ENCODE results near the gene NOL6. TPM values are rescaled to one million over a fixed set of nuclear protein-coding genes. Genes with fewer than 3 reads are reported as not detected.

NOL6 gene
- total RNA-seq, 1 experiment from 2014 or later: 48.5 TPM

GRCh38 chr9:33463151-33463550, 10.6 kb downstream of the NOL6 start:
- ATAC-seq: no peak
- POLR2A ChIA-PET: no interaction called here

DNA sequence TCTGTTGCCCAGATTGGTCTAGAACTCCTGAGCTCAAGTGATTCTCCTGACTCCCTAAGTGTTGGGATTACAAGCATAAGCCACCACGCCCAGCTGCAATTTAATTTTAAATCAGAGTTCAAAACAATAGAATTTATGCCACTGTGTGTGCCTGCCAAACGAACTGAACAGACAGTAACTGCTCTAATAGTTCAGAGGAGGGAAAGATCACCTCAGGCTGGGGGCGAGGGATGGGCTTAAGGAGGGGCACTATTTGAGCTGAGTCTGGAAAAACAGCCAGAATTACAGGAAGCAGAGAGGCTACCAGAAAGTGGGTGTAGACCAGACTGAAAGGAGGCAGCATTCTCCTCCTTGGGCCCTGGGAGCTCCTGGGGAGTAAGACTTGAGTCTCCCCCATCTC, 12.2 kb downstream of the NOL6 start:
- no peak for DNase-seq (ENCODE audit: low spot score)
- ChIA-PET POLR2A (no interaction called here), CTCF (interaction anchor here (1.0 to 2.1 kb wide), 2 partner anchors 9 to 46 kb away, joined by 3 to 9 read pairs; no protein-coding TSS in a partner anchor)
- H3K27ac Mint-ChIP-seq: no peak overlapping the region
- H3K36me3 Mint-ChIP-seq: peaks cover 46% of the 10 kb centered on the region
- no peaks in the 10 kb centered on the region for H3K27me3 Mint-ChIP-seq (ENCODE audit: low read depth)
- TF ChIP-seq NR2C2 (CRISPR knock-in tag; IDR thresholded peaks at IDR 0.05): no peak
- TF ChIP-seq, protein P1, sequence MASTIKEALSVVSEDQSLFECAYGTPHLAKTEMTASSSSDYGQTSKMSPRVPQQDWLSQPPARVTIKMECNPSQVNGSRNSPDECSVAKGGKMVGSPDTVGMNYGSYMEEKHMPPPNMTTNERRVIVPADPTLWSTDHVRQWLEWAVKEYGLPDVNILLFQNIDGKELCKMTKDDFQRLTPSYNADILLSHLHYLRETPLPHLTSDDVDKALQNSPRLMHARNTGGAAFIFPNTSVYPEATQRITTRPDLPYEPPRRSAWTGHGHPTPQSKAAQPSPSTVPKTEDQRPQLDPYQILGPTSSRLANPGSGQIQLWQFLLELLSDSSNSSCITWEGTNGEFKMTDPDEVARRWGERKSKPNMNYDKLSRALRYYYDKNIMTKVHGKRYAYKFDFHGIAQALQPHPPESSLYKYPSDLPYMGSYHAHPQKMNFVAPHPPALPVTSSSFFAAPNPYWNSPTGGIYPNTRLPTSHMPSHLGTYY (CRISPR knock-in tag; IDR thresholded peaks at IDR 0.05): no peak
- no peak for TF ChIP-seq MYBL2 (CRISPR knock-in tag; IDR thresholded peaks at IDR 0.05)
- no peak for TF ChIP-seq ATF1 (CRISPR knock-in tag; IDR thresholded peaks at IDR 0.05)
- no peak for TF ChIP-seq PREB (CRISPR knock-in tag; IDR thresholded peaks at IDR 0.05; ENCODE audit: borderline replicate concordance)
- no peak for TF ChIP-seq GRHL2 (CRISPR knock-in tag; IDR thresholded peaks at IDR 0.05; ENCODE audit: insufficient replicate concordance, severe bottlenecking)
- TF ChIP-seq EMX1 (CRISPR knock-in tag; IDR thresholded peaks at IDR 0.05): no peak
- TF ChIP-seq, protein P2, sequence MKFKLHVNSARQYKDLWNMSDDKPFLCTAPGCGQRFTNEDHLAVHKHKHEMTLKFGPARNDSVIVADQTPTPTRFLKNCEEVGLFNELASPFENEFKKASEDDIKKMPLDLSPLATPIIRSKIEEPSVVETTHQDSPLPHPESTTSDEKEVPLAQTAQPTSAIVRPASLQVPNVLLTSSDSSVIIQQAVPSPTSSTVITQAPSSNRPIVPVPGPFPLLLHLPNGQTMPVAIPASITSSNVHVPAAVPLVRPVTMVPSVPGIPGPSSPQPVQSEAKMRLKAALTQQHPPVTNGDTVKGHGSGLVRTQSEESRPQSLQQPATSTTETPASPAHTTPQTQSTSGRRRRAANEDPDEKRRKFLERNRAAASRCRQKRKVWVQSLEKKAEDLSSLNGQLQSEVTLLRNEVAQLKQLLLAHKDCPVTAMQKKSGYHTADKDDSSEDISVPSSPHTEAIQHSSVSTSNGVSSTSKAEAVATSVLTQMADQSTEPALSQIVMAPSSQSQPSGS (CRISPR knock-in tag; IDR thresholded peaks at IDR 0.05; ENCODE audit: borderline replicate concordance, low read depth): no peak
- TF ChIP-seq, protein P3, sequence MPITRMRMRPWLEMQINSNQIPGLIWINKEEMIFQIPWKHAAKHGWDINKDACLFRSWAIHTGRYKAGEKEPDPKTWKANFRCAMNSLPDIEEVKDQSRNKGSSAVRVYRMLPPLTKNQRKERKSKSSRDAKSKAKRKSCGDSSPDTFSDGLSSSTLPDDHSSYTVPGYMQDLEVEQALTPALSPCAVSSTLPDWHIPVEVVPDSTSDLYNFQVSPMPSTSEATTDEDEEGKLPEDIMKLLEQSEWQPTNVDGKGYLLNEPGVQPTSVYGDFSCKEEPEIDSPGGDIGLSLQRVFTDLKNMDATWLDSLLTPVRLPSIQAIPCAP (CRISPR knock-in tag; IDR thresholded peaks at IDR 0.05): no peak
- TF ChIP-seq SMAD4 (CRISPR knock-in tag; IDR thresholded peaks at IDR 0.05): no peak
- TF ChIP-seq ATF6 (CRISPR knock-in tag; IDR thresholded peaks at IDR 0.05): no peak
- TF ChIP-seq CREB1 (CRISPR knock-in tag; IDR thresholded peaks at IDR 0.05): no peak
- TF ChIP-seq USF1 (CRISPR knock-in tag; IDR thresholded peaks at IDR 0.05): no peak
- TF ChIP-seq ZNF121 (CRISPR knock-in tag; IDR thresholded peaks at IDR 0.05): no peak
- no peak for TF ChIP-seq MXD4 (CRISPR knock-in tag; IDR thresholded peaks at IDR 0.05; ENCODE audit: borderline replicate concordance)
- TF ChIP-seq, protein P4, sequence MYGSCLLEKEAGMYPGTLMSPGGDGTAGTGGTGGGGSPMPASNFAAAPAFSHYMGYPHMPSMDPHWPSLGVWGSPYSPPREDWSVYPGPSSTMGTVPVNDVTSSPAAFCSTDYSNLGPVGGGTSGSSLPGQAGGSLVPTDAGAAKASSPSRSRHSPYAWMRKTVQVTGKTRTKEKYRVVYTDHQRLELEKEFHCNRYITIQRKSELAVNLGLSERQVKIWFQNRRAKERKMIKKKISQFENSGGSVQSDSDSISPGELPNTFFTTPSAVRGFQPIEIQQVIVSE (CRISPR knock-in tag; IDR thresholded peaks at IDR 0.05; ENCODE audit: borderline replicate concordance): no peak
- TF ChIP-seq CTCF (IDR thresholded peaks at IDR 0.05): no peak
- TF ChIP-seq GTF2I (CRISPR knock-in tag; conservative IDR thresholded peaks at IDR 0.05): no peak
- no peak for TF ChIP-seq SP1 (CRISPR knock-in tag; conservative IDR thresholded peaks at IDR 0.05)
- TF ChIP-seq RORB (CRISPR knock-in tag; IDR thresholded peaks at IDR 0.05): no peak
- H3K9me3 Mint-ChIP-seq: no peaks in the 10 kb centered on the region
- H3K4me3 Mint-ChIP-seq: no peak overlapping the region
- no peak for ATAC-seq
- no peaks in the 10 kb centered on the region for H3K4me1 Mint-ChIP-seq

More at GRCh38 chr9:33463151-33463550, 10.6 kb downstream of the NOL6 start:
- Mint-ChIP-seq H3K27me3 (ENCODE audit: low read depth) (no peaks in the 10 kb centered on the region), H3K4me1 (no peaks in the 10 kb centered on the region), H3K36me3 (peaks cover 49% of the 10 kb centered on the region), H3K27ac (no peak overlapping the region), H3K4me3 (no peak overlapping the region), H3K9me3 (no peaks in the 10 kb centered on the region)
- TF ChIP-seq TEAD4 (CRISPR knock-in tag; IDR thresholded peaks at IDR 0.05) (no peak), SP1 (CRISPR knock-in tag; conservative IDR thresholded peaks at IDR 0.05) (no peak), NR3C1 (CRISPR knock-in tag; conservative IDR thresholded peaks at IDR 0.05; ENCODE audit: low read depth) (no peak), HMGA2 (CRISPR knock-in tag; IDR thresholded peaks at IDR 0.05) (no peak), ZNF138 (CRISPR knock-in tag; conservative IDR thresholded peaks at IDR 0.05) (no peak), TEAD1 (CRISPR knock-in tag; IDR thresholded peaks at IDR 0.05) (no peak), ZSCAN18 (CRISPR knock-in tag; IDR thresholded peaks at IDR 0.05) (no peak), TP53 (CRISPR knock-in tag; IDR thresholded peaks at IDR 0.05) (no peak)
- no peak for DNase-seq (ENCODE audit: low spot score)
- CTCF ChIA-PET: interaction anchor here (1.2 to 3.0 kb wide), 2 partner anchors 10 to 11 kb away, joined by 7 to 16 read pairs; partner anchors contain the start of gene NOL6

Measured in WTC11 (cell line).